AG04449 (cell line): ENCODE results near the gene RMND1.
A peak's percentile ranks its signal among the peaks of the same experiment; 100 is the strongest.

Source experiments
- CTCF ChIA-PET: fragments of 350-600 bp; formaldehyde crosslinking; extraction: SDS; loops from one replicate; lab custom pipeline; 2021; ENCODE audit warnings: antibody characterized with exemption; lab: Yijun Ruan, JAX
- POLR2A ChIA-PET: fragments of 400-600, 350-600 bp; formaldehyde crosslinking; extraction: SDS; loops from one replicate; lab custom pipeline; 2020; ENCODE audit warnings: antibody characterized with exemption, inconsistent platforms; lab: Yijun Ruan, JAX
- DNase-seq: peaks from one replicate; pipeline ENCODE4 v3.0.0-alpha.2; 2010; ENCODE audit warnings: low read depth, low spot score
- H3K4me3 ChIP-seq: 2 replicates; pipeline ENCODE4 v1.5.1; 2011; ENCODE audit warnings: low read depth, mild to moderate bottlenecking, control low read depth, low read length
- CTCF ChIP-seq: IDR thresholded peaks from one replicate; pipeline ENCODE4 v1.5.1; 2011; ENCODE audit warnings: mild to moderate bottlenecking, moderate library complexity, low read length, control low read depth, inconsistent platforms; ENCODE audit not compliant: insufficient read depth; ENCODE audit errors: missing control alignments

RMND1 gene

DNA sequence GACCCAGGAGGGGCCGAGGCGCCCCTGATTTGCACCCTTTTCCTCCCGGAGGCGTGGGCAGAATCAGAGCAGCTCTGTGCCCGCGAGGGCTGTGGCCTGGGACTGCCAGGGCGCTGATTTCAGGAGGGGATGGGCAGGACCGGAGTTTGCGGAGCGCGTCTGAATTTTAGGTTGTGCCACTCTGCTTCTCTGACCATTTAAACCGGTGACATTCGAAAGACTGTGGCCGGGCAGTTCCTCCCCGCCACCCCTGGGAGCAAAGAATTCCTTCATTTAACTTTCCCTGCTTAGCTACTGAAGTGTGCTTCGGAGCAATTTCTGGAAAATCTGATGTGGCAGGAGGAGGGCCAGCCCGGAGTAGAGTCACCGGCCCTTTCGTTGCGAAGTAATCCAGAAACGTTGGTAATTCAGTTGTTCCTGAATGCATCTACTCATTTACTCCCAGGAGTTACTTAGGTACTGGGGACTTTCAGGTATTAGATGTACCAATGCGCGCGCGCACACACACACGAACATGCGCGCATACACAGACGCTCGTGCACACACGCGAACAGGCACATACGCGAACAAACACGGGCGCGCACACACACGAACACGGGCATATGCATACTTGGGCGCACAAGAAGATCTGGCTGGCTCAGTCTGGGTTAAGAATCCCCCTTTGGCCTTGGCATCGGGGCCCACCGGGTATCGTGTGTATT is 42.5 kb upstream of the RMND1 start:
- peak overlapping the region; percentile 65 for H3K4me3 ChIP-seq
- ChIA-PET POLR2A (no interaction called here), CTCF (interaction anchor here (0.8 kb wide), 1 partner anchor 18 kb away, joined by 3 read pairs; no protein-coding TSS in a partner anchor)
- no peak for TF ChIP-seq CTCF
- DNase-seq, result no peak

GRCh38 chr6:151493804-151494234 is 41.9 kb upstream of the RMND1 start, which contains the start of gene CCDC170:
Gene CCDC170 (plus strand): TSS chr6:151494017. CDS start chr6:151494129, 112 bp downstream.
- ChIA-PET POLR2A (no interaction called here), CTCF (interaction anchor here (0.8 to 4.3 kb wide), 2 partner anchors 17 to 18 kb away, joined by 3 to 17 read pairs; no protein-coding TSS in a partner anchor)
- TF ChIP-seq CTCF, result no peak
- no peak for DNase-seq
- H3K4me3 ChIP-seq, result peak within 1 kb of the TSS; percentile 65

DNA sequence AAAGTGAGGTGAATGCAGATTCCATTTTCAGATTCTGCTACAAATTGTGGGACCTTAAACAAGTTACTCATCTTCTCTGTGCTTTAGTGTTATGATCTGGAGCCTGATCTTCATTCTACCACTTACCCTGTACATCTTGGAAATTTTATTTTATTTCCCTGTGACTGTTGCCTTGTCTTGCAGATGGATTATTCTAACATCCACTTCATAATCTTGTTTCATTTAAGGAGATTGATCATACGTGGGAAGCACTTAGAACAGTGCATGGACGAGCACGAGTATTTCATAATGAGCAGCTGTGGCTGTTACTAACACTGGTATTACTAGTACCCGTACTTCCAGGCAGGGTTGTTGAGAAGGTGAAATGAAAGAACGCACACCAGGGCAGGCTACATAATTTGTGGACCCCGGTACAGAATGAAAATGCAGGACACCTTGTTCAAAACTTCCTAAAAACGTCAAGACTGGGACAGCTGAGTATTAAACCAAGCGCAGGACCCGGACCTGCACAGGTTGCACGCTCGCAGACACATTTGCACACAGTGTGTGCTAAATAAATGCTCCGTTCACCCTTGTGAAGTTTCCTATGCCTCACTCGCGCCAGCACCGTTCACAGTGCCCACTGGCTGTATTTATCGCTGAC is 41.4 kb upstream of the RMND1 start:
- peak overlapping the region; percentile 65 for H3K4me3 ChIP-seq
- POLR2A ChIA-PET, result no interaction called here
- no peak for DNase-seq
- TF ChIP-seq CTCF, result no peak
- CTCF ChIA-PET, result interaction anchor here (4.3 kb wide), 1 partner anchor 17 kb away, joined by 17 read pairs; no protein-coding TSS in a partner anchor

DNA sequence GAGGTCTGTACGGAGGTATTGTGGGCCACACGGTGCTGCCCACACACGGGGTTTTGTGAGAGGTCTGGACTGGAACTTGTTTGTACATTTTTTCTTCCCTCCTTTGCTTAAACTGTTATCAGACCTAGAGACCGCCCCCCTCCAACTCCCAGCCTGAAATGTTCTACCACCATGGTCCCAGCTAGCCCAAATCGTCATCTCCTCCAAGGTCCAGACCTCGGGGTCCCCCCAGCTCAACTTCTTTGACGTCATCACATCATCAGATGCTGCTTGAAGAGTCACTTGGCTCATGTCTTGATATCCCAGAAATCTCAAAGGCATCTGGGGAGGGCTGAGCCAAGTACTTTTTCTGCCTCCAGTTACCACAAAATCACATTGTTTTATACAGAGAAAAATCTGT is 39.1 kb upstream of the RMND1 start:
- DNase-seq, result no peak
- CTCF ChIA-PET, result interaction anchor here (4.3 kb wide), 1 partner anchor 15 kb away, joined by 17 read pairs; no protein-coding TSS in a partner anchor
- no peak for TF ChIP-seq CTCF
- POLR2A ChIA-PET, result no interaction called here
- no peak overlapping the region for H3K4me3 ChIP-seq

DNA sequence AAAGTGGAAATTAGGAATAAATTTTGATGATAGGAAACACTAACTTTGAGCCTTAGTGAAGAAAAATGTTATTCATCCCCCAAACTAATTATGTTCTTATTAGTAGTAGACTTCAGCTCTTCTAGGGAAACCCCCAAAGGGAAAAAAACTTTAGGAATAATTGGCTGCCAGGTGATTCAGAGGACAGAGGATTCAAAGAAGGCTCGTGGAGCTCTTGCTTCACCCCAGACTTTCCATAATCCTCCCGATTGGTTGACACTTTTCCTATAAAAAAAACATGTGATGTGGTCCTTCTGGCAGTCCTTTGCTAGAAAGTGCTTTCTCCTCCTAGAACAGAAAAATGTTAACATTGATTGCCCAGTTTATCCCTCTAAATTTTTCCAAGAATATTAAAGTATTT is 36.3 kb upstream of the RMND1 start:
- no peak for DNase-seq
- TF ChIP-seq CTCF, result no peak
- ChIA-PET CTCF (interaction anchor here (1.5 kb wide), 1 partner anchor 9 kb away, joined by 3 read pairs; no protein-coding TSS in a partner anchor), POLR2A (no interaction called here)
- H3K4me3 ChIP-seq, result no peak overlapping the region

- POLR2A ChIA-PET, result no interaction called here
- CTCF ChIA-PET, result interaction anchor here (1.7 kb wide), 1 partner anchor 8 kb away, joined by 6 read pairs; no protein-coding TSS in a partner anchor
- no peak overlapping the region for H3K4me3 ChIP-seq
- DNase-seq, result no peak
- TF ChIP-seq CTCF, result no peak
Observed at GRCh38 chr6:151483994-151484393, 32.1 kb upstream of the RMND1 start.
